Measurements from ENCODE around the gene CARS1.

The CARS1 gene

GRCh38 chr11:3081386-3081751 is 24.1 kb upstream of the CARS1 start:
- DNase-seq (ENCODE audit: low read depth), result no peak
- TF ChIP-seq CTCF (IDR thresholded peaks at IDR 0.05; ENCODE audit: insufficient read depth, low read depth, low read length, missing control alignments), result no peak
- H3K4me3 ChIP-seq (ENCODE audit: low read depth, low read length), result no peak overlapping the region

- no peak for DNase-seq (ENCODE audit: low read depth)
- TF ChIP-seq CTCF (IDR thresholded peaks at IDR 0.05; ENCODE audit: insufficient read depth, low read depth, low read length, missing control alignments), result no peak
- no peak overlapping the region for H3K4me3 ChIP-seq (ENCODE audit: low read depth, low read length)
Measured at GRCh38 chr11:3080733-3081385, 23.6 kb upstream of the CARS1 start.

DNA sequence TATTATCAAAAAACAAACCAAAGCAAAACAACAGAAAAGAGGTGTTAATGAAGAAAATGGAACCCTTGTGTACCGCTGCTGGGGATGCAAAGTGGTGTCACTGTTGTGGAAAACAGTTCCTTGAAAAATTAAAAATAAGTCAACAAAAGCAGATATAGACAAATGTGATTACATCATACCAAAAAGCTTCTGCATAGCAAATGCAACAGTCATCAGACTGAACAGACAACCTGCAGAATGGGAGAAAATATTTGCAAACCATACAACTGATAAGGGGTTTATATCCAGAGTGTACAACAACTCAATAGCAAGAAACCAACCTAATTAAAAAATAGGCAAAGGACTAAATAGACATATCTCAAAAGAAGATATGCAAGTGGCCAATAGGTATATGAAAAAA is 22.9 kb upstream of the CARS1 start:
- H3K4me3 ChIP-seq (ENCODE audit: low read depth, low read length), result no peak overlapping the region
- DNase-seq (ENCODE audit: low read depth), result no peak
- TF ChIP-seq CTCF (IDR thresholded peaks at IDR 0.05; ENCODE audit: insufficient read depth, low read depth, low read length, missing control alignments), result no peak

DNA sequence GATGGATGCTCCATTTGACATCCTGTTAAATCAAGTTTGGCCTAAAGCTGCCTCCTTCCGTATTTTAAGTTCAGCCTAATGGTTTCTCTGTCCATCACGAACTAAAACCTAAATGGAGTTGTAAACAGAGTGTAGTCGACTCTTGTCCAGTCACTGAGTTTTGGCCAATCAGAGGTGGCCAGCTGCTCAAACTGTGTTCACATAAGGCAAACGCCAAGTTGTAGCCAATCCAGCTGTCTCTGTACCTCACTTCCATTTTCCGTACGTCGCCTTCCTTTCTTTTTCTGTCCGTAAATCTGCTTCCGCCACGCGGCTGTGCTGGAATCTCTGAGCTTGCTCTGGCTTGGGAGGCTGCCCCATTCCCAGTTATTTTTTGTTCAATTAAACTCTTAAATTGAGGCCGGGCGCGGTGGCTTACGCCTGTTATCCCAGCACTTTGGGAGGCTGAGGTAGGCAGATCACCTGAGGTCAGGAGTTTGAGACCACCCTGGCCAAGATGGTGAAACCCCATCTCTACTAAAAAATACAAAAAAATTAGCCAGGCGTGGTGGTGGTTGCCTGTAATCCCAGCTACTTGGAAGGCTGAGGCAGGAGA is 20.7 kb upstream of the CARS1 start:
- no peak overlapping the region for H3K4me3 ChIP-seq (ENCODE audit: low read depth, low read length)
- no peak for TF ChIP-seq CTCF (IDR thresholded peaks at IDR 0.05; ENCODE audit: insufficient read depth, low read depth, low read length, missing control alignments)
- no peak for DNase-seq (ENCODE audit: low read depth)

DNA sequence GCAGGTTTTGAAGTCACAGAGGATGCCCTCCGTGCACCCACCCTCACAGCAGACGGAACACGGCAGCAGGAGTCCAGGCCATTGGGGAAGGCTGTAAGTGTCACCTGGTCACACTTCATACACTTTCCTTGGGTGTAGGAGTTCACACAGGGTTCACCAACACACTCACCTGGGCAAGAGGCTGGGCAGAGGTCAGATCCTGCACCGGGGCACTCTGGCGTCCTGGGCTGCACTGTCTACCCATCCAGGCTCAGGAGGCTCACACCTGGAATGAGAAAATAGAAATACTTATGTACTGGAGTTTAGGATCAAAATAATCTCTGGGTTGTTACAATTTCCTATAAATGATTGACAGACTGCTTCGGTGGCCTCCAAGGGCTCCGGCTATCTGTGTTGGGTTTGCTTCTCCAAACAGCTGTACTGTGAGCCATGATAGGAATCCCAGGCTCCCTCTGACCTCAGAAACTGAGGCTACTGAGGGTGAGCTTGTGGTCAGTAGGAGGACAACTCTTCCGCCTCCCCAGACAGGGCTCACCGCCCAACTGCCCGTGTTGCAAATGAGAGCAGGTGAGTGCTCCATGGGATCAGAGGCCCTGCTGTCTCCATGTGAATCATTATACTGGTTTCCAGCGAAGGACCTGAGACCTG is 20.1 kb upstream of the CARS1 start:
- no peak for DNase-seq (ENCODE audit: low read depth)
- no peak for TF ChIP-seq CTCF (IDR thresholded peaks at IDR 0.05; ENCODE audit: insufficient read depth, low read depth, low read length, missing control alignments)
- no peak overlapping the region for H3K4me3 ChIP-seq (ENCODE audit: low read depth, low read length)

DNA sequence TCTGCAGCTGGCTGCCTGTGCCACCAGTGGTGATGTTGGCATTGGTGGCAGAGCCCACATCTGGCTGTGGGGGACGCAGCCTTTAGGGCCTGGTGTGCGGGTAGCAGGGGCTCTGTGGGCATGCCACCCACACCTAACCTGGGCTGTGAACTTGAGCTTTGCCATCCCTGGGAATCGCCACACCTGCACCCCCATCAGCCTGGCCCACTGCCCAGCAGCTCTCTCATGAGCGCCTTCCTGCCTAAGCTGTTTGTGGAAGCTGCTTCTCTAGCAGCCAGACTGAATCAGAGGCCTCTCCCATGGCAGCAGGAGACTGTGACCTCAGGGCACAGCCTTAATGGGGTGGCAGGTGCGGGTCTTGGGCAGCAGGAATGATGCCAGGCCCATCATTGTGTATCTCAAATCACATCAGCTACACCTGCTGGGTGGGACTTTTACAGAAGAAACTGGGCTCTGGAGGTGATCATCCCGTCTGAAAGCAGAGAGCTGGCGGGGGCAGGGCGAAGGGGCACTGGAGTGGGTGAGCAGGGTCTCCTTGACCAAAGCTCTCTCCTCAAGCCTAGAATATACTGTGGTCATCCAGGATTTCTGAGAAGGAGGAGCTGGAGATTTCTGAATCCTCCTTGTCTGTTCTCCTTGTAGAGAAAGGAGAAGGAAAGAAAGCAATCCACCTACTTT is 17.8 kb upstream of the CARS1 start:
- no peak overlapping the region for H3K4me3 ChIP-seq (ENCODE audit: low read depth, low read length)
- TF ChIP-seq CTCF (IDR thresholded peaks at IDR 0.05; ENCODE audit: insufficient read depth, low read depth, low read length, missing control alignments), result no peak
- no peak for DNase-seq (ENCODE audit: low read depth)

All from GM12865 (cell line).